ENCODE data around the gene ASTL.

The ASTL gene

GRCh38 chr2:96130483-96130882 is 7.8 kb downstream of the ASTL start:
- DNase-seq (ENCODE audit: low read depth), result no peak
- H3K4me3 ChIP-seq (ENCODE audit: control insufficient read depth, low read depth, low read length), result no peak overlapping the region

GRCh38 chr2:96129528-96130120 is 8.7 kb downstream of the ASTL start:
- no peak for TF ChIP-seq CTCF (conservative IDR thresholded peaks at IDR 0.05; ENCODE audit: control insufficient read depth, insufficient read depth, low read depth, low read length)
- H3K4me3 ChIP-seq (ENCODE audit: control insufficient read depth, low read depth, low read length), result no peak overlapping the region
- no peak for DNase-seq (ENCODE audit: low read depth)

More at GRCh38 chr2:96130483-96130882, 7.8 kb downstream of the ASTL start:
- TF ChIP-seq CTCF (conservative IDR thresholded peaks at IDR 0.05; ENCODE audit: control insufficient read depth, insufficient read depth, low read depth, low read length), result no peak

GRCh38 chr2:96128456-96128855 is 9.8 kb downstream of the ASTL start:
- no peak overlapping the region for H3K4me3 ChIP-seq (ENCODE audit: control insufficient read depth, low read depth, low read length)
- TF ChIP-seq CTCF (conservative IDR thresholded peaks at IDR 0.05; ENCODE audit: control insufficient read depth, insufficient read depth, low read depth, low read length), result no peak
- no peak for DNase-seq (ENCODE audit: low read depth)

GRCh38 chr2:96124406-96125265 is 13.7 kb downstream of the ASTL start:
- no peak for DNase-seq (ENCODE audit: low read depth)
- TF ChIP-seq CTCF (conservative IDR thresholded peaks at IDR 0.05; ENCODE audit: control insufficient read depth, insufficient read depth, low read depth, low read length), result no peak
- no peak overlapping the region for H3K4me3 ChIP-seq (ENCODE audit: control insufficient read depth, low read depth, low read length)

GRCh38 chr2:96123936-96124335 is 14.4 kb downstream of the ASTL start:
- no peak for DNase-seq (ENCODE audit: low read depth)
- H3K4me3 ChIP-seq (ENCODE audit: control insufficient read depth, low read depth, low read length), result no peak overlapping the region
- no peak for TF ChIP-seq CTCF (conservative IDR thresholded peaks at IDR 0.05; ENCODE audit: control insufficient read depth, insufficient read depth, low read depth, low read length)

GRCh38 chr2:96123290-96123689 is 15.0 kb downstream of the ASTL start:
- no peak for DNase-seq (ENCODE audit: low read depth)
- TF ChIP-seq CTCF (conservative IDR thresholded peaks at IDR 0.05; ENCODE audit: control insufficient read depth, insufficient read depth, low read depth, low read length), result no peak
- no peak overlapping the region for H3K4me3 ChIP-seq (ENCODE audit: control insufficient read depth, low read depth, low read length)
